Measurements from ENCODE around the gene DCAF4L1.

Gene DCAF4L1, protein sequence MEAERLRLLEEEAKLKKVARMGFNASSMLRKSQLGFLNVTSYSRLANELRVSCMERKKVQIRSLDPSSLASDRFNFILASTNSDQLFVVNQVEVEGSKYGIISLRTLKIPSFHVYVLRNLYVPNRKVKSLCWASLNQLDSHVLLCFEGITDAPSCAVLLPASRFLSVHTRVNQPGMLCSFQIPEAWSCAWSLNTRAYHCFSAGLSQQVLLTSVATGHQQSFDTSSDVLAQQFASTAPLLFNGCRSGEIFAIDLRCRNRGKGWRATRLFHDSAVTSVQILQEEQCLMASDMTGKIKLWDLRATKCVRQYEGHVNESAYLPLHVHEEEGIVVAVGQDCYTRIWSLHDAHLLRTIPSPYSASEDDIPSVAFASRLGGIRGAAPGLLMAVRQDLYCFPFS

DNA sequence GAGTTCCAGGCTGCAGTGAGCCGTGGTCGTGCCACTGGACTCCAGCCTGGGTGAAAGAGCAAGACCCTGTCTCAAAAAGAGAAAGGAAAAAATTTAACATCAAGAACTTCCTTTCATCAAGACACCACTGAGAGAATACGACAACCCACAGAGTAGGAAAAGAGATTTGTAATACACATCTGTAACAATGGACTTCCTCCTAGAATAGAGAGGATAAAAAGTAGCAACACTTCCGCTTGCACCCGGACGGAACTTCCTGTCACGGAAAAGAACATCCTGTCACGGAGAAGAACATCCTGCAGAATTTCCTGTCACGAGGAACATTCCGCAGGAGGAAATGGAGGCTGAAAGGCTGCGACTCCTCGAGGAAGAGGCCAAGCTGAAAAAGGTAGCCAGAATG is at the start of gene DCAF4L1:
TSS of gene DCAF4L1 (plus strand) at position 301 of the 400 bp plus-strand sequence. CDS start at position 338, 37 bp downstream.
- no peak for TF ChIP-seq GATA3 (IDR thresholded peaks at IDR 0.05; ENCODE audit: low read depth, low read length)
- TF ChIP-seq GATA2 (IDR thresholded peaks at IDR 0.05; ENCODE audit: low read depth, low read length): no peak

DNA sequence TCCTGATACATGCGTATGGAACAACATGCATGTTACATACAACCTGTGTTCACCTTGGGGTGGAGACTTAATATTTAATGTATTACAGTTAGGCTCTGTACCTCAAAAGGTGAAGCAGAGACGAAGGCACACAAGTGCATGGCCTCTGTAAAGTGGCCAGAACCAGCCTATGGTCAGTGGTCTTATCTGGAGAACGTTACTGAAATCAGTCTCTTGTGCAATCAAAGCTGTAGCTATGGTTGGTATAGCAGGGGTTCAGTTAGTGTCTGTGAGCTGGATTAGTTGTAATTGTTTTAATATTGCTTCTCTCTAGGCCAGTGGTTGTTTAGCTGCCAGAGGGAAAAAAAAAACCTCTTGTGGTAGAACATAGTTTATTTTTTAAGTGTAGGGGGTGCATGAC is 48.6 kb upstream of the DCAF4L1 start:
- TF ChIP-seq GATA3 (IDR thresholded peaks at IDR 0.05; ENCODE audit: low read depth, low read length) (no peak), GATA2 (IDR thresholded peaks at IDR 0.05; ENCODE audit: low read depth, low read length) (no peak)

DNA sequence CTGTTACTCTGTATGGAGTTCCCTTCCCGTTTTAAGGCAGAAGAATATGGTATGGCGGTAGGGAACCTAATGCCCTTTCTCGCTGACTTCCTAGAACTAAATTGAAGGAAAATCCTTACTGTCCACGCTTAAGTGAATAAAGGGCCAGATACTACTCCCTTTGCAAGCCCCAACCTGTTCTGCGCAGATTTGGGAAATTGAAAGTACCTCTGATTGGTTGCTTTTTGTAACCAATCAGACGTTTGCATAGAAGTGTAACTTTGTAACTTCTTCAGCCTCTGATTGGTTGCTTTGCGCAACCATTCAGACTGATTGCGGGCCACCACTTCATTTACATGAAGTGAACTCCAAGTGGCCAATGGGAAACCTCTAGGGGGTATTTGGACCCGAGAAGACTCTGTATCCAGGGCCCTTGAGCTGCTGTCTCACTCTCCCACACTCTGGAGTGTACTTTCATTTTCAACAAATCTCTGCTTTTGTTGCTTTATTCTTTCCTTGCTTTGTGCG is 47.5 kb upstream of the DCAF4L1 start:
- TF ChIP-seq GATA3 (IDR thresholded peaks at IDR 0.05; ENCODE audit: low read depth, low read length) (no peak), GATA2 (IDR thresholded peaks at IDR 0.05; ENCODE audit: low read depth, low read length) (no peak)

DNA sequence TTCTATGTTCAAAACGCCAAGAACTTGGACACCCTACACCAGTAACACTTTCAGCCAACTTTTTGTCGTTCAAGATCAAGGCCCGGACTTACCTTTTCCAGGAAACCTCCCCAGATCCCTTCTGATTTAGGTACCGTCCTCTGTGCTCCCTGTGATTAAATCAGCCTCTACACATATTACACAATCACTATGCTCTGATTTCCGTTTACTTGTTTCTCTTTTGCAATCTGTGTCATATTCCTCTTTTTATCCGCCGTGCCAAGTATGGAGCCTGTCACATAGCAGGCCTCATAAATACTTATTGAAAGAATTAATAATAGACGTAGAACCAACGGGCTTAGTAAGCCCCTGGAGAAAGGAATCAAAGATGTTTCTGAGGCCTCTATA is 47.0 kb upstream of the DCAF4L1 start:
- TF ChIP-seq GATA2 (IDR thresholded peaks at IDR 0.05; ENCODE audit: low read depth, low read length): no peak
- no peak for TF ChIP-seq GATA3 (IDR thresholded peaks at IDR 0.05; ENCODE audit: low read depth, low read length)

DNA sequence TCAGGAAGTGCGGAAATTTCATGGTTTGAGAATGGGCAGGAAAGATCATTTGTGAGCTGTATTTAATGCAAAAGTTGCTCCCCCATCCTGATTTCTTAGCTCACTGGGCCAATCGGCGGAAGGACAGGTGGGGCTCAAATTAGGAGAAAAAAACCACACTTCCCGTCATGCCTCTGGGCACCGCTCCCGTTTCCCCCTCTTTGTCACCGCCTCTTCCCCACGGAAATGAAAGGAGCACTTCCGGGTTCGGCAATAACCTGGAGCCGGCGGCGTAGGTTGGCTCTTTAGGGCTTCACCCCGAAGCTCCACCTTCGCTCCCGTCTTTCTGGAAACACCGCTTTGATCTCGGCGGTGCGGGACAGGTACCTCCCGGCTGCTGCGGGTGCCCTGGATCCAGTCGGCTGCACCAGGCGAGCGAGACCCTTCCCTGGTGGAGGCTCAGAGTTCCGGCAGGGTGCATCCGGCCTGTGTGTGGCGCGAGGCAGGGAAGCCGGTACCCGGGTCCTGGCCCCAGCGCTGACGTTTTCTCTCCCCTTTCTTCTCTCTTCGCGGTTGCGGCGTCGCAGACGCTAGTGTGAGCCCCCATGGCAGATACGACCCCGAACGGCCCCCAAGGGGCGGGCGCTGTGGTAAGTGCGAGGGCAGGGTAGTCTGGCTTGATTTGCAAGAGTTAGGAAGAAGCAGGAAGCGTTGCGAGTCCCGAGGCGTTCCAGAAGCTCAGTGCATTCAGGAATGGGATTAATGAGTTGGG is 46.5 kb upstream of the DCAF4L1 start, which contains the start of gene TMEM33:
TSS of gene TMEM33 (plus strand) at position 529 of the 751 bp plus-strand sequence. CDS start at position 585, 56 bp downstream.
- TF ChIP-seq GATA3 (IDR thresholded peaks at IDR 0.05; ENCODE audit: low read depth, low read length): no peak

DNA sequence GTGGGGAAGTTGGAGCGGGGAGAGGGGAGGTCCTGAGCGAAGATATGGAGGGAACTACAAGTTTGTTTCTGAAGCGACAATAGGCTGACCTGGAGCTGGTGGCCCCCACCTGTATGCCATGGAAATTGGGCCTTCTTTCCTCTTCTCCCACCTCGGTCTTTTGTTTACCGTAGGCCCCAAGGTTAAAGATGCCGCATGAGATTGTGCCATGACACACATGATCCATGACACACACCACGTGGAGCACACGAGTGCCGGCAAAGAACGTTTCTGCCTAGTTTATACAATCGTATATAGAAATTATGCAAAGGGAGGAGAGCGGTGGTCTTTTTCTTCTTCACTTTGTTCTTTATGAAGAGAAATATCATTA is 45.9 kb upstream of the DCAF4L1 start:
- TF ChIP-seq GATA2 (IDR thresholded peaks at IDR 0.05; ENCODE audit: low read depth, low read length) (peak; percentile 79), GATA3 (IDR thresholded peaks at IDR 0.05; ENCODE audit: low read depth, low read length) (no peak)

DNA sequence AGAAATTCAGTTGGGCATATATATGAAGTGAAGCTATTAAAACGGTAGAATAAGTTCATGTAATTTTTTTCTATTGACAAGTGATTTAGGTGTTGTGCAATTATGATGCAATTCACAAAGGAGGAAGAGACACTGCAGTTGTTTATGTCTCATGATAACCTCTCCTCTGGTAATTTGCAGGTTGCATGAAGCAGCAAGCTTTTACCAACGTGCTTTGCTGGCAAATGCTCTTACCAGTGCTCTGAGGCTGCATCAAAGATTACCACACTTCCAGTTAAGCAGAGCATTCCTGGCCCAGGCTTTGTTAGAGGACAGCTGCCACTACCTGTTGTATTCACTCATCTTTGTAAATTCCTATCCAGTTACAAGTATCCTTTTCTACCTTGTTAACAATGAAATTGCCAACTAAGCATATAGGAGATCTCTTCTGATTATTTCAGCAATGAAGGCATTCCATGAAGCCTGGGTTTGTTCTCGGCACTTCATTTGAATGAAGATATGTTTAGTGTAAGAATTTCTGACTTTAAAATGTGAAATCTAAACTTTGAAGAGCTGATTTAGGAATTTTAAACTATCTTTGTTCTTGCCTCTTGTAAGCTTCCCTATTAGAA is 42.4 kb upstream of the DCAF4L1 start:
- no peak for TF ChIP-seq GATA2 (IDR thresholded peaks at IDR 0.05; ENCODE audit: low read depth, low read length)
- TF ChIP-seq GATA3 (IDR thresholded peaks at IDR 0.05; ENCODE audit: low read depth, low read length): no peak

DNA sequence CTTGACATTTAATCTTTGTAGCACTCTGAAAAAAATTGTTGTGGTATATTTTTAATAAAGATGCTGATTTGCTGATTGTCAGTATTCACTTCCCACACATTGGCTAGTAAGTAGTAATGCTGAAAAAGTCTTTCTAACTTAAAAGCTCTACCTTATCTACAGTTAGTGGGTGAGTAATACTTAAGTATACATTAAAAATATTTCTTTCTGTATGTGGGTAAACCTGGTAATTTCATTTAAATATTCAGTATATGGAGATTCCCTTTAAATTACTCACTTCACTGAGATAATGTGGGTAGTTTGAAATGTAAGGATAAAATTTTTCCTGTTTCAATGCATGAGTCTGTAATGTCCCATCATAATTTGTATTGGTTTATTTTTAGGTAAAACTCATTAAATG is 40.7 kb upstream of the DCAF4L1 start:
- no peak for TF ChIP-seq GATA2 (IDR thresholded peaks at IDR 0.05; ENCODE audit: low read depth, low read length)
- no peak for TF ChIP-seq GATA3 (IDR thresholded peaks at IDR 0.05; ENCODE audit: low read depth, low read length)

DNA sequence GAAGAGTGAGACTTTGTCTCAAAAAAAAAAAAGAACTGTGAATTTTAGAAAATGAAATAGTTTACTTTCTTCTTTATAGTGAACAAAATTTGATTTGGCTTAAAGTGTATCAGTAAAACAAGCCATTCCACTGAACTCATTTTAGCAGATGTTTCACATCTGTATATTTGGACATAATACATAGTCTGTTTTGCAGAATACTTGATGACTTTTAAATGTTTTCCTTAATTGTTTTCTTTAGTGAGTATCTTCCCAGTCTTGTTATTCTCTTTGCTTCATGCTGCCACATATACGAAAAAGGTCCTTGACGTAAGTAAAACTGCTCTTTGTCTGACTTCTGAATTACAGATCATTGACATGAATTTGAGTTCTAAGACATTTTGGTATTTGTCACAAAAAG is 38.0 kb upstream of the DCAF4L1 start:
- TF ChIP-seq GATA2 (IDR thresholded peaks at IDR 0.05; ENCODE audit: low read depth, low read length): no peak
- TF ChIP-seq GATA3 (IDR thresholded peaks at IDR 0.05; ENCODE audit: low read depth, low read length): no peak

DNA sequence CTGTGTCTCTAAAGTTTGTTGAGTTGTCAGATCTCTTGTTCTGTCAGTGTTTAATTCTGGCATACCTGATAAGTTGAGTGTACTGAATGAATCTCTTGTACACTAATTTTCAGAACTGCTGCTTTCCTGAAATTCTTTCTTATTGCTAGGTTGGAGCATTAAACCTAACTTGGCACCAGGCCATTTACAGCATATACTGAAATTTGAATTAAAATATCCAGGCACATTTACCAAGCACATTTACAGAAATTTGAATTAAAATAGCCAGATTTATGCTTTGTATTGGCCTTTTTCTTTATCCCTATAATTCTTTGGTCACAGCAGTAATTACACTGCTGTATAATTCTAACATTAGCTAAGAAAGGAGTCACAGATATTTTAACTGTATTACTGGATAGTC is 37.5 kb upstream of the DCAF4L1 start:
- TF ChIP-seq GATA2 (IDR thresholded peaks at IDR 0.05; ENCODE audit: low read depth, low read length): no peak
- TF ChIP-seq GATA3 (IDR thresholded peaks at IDR 0.05; ENCODE audit: low read depth, low read length): no peak

DNA sequence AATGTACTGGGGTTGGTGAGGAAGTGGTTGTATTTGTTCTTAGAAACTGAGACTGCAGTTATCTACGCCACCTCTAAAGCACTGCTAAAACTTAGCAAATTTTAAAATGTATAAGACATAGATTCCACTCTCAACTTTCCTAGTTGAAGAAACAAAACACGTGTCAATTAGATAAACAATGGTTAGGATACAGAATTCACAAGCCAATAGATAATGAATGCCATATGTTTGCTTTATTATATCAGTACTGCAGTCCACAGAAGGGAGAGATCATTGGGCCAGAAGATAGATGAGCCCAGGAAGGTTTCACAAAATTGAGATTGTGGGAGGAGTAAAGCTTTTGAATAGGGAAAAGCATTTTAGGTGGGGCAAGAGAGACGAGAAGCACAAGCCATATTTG is 32.0 kb upstream of the DCAF4L1 start:
- no peak for TF ChIP-seq GATA2 (IDR thresholded peaks at IDR 0.05; ENCODE audit: low read depth, low read length)

DNA sequence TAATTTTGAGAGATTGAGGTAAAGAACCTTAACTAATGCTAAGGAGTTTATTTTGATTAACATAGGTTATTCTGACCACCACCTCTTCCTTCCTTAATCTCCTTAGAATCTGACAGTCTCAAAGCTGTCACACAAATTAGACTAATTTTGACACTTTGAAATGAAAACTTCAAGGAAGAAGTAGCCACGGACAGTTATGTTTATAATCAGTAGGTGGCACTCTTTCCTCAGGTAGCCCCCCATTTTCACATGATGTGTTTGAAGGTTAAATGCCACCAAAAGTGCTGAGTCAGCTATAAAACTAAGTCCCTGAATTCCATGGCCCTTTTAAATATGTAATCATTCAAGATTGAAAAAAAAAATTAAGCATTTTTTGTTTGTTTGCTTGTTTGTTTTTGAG is 23.9 kb upstream of the DCAF4L1 start:
- no peak for TF ChIP-seq GATA3 (IDR thresholded peaks at IDR 0.05; ENCODE audit: low read depth, low read length)

DNA sequence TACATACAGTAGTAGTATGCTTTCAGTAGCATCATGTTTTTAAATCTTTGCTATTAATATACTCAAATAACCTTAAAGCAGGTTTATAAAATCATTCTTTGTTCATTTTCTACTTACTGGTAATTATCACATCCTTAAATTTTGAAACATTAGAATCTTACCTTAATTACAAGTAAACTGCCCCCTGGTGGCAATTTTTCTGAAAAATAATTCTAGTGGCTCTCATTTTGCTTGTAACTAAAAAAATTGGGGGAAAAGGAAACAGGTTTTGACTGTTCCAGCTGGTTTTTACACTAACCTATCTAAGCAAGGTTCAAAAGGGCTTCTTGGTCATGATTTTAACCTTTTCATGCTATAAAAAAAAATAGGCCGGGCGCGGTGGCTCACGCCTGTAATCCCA is 18.5 kb upstream of the DCAF4L1 start:
- no peak for TF ChIP-seq GATA2 (IDR thresholded peaks at IDR 0.05; ENCODE audit: low read depth, low read length)
- no peak for TF ChIP-seq GATA3 (IDR thresholded peaks at IDR 0.05; ENCODE audit: low read depth, low read length)

DNA sequence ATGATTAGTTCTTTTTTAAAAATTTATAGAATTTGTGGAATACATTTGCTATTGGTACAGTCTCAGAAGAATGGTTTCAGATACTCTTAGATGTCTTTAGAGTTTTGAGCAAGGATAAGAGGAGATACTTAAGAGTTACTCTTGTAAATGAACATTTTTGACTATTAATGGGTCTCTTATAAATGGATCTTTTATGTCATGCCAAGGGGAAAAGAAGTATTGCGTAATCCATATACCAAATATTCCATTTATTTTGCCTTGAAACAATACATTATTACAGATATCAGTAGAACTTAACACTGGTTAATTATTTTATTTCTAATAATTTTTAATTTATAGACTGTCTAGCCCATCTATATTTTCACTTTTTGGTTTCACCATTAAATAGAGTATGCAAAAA is 17.2 kb upstream of the DCAF4L1 start:
- TF ChIP-seq GATA2 (IDR thresholded peaks at IDR 0.05; ENCODE audit: low read depth, low read length): no peak
- TF ChIP-seq GATA3 (IDR thresholded peaks at IDR 0.05; ENCODE audit: low read depth, low read length): no peak

DNA sequence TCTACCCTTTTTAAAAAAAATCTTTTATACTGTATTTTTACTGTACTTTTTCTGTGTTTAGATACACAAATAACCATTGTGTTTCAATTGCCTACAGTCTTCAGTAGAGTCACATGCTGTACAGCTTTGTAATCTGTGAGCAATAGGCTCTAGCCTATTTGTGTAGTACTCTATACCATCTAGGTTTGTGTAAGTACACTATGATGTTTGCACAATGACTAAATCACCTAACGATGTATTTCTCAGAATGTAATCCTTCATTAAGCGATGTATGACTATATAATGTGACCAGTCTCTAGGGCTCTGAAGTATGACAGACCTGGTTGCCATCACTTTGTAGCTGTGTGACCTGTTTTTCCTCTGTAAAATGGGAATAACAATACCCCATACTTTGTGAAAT is 14.2 kb upstream of the DCAF4L1 start:
- TF ChIP-seq GATA3 (IDR thresholded peaks at IDR 0.05; ENCODE audit: low read depth, low read length): no peak
- no peak for TF ChIP-seq GATA2 (IDR thresholded peaks at IDR 0.05; ENCODE audit: low read depth, low read length)
